ENCODE data around the gene HAAO.

DNA sequence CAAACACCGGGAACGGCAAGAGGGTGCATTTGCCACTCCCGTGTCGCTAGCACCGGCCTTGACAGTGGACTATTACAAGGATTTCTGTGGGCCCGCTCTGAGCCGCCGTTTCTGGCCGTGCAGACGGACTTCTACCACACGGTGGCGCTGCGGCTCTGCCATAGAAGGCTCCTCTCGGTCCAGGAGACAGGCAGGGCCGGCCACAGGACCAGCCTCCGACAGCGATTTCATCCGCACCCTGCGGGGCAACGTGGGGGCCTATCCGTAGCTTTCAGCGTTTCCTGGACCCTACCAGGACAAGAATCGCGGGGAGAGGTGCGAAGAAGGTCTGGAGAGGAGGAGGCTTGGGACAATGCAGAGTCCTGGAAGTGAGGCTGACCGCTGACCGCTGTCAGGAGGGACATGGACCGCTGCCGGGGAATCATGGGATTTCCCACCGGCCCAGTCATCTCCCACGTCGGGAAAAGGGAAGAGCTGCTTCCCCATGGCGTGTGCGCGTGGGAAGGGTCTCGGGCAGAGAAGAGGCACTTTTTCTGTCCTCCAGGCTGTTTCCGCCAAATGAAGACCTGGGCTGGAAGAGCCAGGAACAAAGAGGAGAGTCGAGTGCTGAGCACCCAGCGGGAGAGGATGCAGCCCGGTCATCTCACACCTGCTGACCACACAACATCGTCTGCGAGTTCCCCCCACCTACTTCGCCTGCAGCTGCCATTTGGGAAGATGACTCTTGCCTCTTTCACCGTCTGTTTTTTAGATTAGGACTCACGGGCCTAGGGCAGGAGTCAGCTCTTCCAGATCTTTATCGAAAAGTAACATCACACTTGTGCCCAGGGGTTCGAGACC, 35.5 kb upstream of the HAAO start:
- no peak for TF ChIP-seq L3MBTL2 (conservative IDR thresholded peaks at IDR 0.05)
- TF ChIP-seq SP1 (IDR thresholded peaks at IDR 0.05), result no peak
- TF ChIP-seq BHLHE40 (IDR thresholded peaks at IDR 0.05; ENCODE audit: borderline replicate concordance), result no peak
- no peak for TF ChIP-seq SUZ12 (IDR thresholded peaks at IDR 0.05)
- TF ChIP-seq FOXK2 (IDR thresholded peaks at IDR 0.05), result no peak
- no peak for TF ChIP-seq HDGF (IDR thresholded peaks at IDR 0.05; ENCODE audit: borderline replicate concordance)
- no peak for TF ChIP-seq CTBP1 (IDR thresholded peaks at IDR 0.05; ENCODE audit: borderline replicate concordance)
- no peak for TF ChIP-seq FOXA1 (IDR thresholded peaks at IDR 0.05)
- TF ChIP-seq ELF4 (IDR thresholded peaks at IDR 0.05), result no peak
- TF ChIP-seq NFRKB (IDR thresholded peaks at IDR 0.05), result no peak
- no peak for TF ChIP-seq TARDBP (IDR thresholded peaks at IDR 0.05)
- TF ChIP-seq FOXM1 (IDR thresholded peaks at IDR 0.05; ENCODE audit: borderline replicate concordance), result no peak
- TF ChIP-seq ZNF384 (IDR thresholded peaks at IDR 0.05), result no peak
